NCI-H510A (cell line): ENCODE measurements around the gene ATF1.
"Not testable (repeated sequence)": the region's sequence is repeated elsewhere in the genome, so short reads cannot be mapped to it uniquely, and the experiment has no call there.

Experiments
- DNase-seq: peaks from one replicate; lab custom pipeline; 2025; lab: John Stamatoyannopoulos, UW

ATF1 gene

GRCh38 chr12:50859621-50860310, 95.9 kb downstream of the ATF1 start:
- DNase-seq = no peak

- no peak for DNase-seq
Observed at GRCh38 chr12:50862316-50862715, 98.4 kb downstream of the ATF1 start.

- no peak for DNase-seq
Observed at GRCh38 chr12:50865266-50865665, 101.4 kb downstream of the ATF1 start.

GRCh38 chr12:50868881-50869280, 105.0 kb downstream of the ATF1 start:
- not testable (repeated sequence) for DNase-seq
